GM12872 (cell line): ENCODE data around the gene RWDD3.

Source experiments
- CTCF ChIP-seq: IDR thresholded peaks from 3 replicates; pipeline ENCODE4 v1.5.1; 2011; ENCODE audit warnings: low read depth, mild to moderate bottlenecking, low read length, moderate library complexity; ENCODE audit not compliant: insufficient read depth

Gene RWDD3

GRCh38 chr1:95230256-95230655 lies 3.8 kb upstream of the RWDD3 start:
- TF ChIP-seq CTCF = no peak

GRCh38 chr1:95230768-95231191 lies 3.2 kb upstream of the RWDD3 start:
- no peak for TF ChIP-seq CTCF

- TF ChIP-seq CTCF = no peak
These were observed 1.2 kb upstream of the RWDD3 start for GRCh38 chr1:95232646-95233318.

GRCh38 chr1:95233319-95233736 lies 682 bp upstream of the RWDD3 start:
- TF ChIP-seq CTCF = no peak

- no peak for TF ChIP-seq CTCF
These were observed 3.0 kb downstream of the RWDD3 start for GRCh38 chr1:95236784-95237575.

- TF ChIP-seq CTCF = no peak
These were observed 4.1 kb downstream of the RWDD3 start for GRCh38 chr1:95237981-95238703.

GRCh38 chr1:95245029-95245428 lies 11.0 kb downstream of the RWDD3 start:
- no peak for TF ChIP-seq CTCF
